Activated T-cell treated with anti-CD3 and anti-CD28 coated beads for 1 hour (primary cell): Measurements from ENCODE around the gene SLAMF9.
"Not testable (repeated sequence)": the region's sequence is repeated elsewhere in the genome, so short reads cannot be mapped to it uniquely, and the experiment has no call there.

Experiments used
- DNase-seq: peaks from one replicate; pipeline ENCODE4 v3.0.0-alpha.2; 2020; ENCODE audit warnings: low read depth

SLAMF9 gene

GRCh38 chr1:159920202-159920601 is 33.8 kb downstream of the SLAMF9 start:
- no peak for DNase-seq

GRCh38 chr1:159919236-159919865 is 34.7 kb downstream of the SLAMF9 start:
- DNase-seq: no peak

- DNase-seq: no peak
Measured at GRCh38 chr1:159918352-159919200, 35.5 kb downstream of the SLAMF9 start.

DNA sequence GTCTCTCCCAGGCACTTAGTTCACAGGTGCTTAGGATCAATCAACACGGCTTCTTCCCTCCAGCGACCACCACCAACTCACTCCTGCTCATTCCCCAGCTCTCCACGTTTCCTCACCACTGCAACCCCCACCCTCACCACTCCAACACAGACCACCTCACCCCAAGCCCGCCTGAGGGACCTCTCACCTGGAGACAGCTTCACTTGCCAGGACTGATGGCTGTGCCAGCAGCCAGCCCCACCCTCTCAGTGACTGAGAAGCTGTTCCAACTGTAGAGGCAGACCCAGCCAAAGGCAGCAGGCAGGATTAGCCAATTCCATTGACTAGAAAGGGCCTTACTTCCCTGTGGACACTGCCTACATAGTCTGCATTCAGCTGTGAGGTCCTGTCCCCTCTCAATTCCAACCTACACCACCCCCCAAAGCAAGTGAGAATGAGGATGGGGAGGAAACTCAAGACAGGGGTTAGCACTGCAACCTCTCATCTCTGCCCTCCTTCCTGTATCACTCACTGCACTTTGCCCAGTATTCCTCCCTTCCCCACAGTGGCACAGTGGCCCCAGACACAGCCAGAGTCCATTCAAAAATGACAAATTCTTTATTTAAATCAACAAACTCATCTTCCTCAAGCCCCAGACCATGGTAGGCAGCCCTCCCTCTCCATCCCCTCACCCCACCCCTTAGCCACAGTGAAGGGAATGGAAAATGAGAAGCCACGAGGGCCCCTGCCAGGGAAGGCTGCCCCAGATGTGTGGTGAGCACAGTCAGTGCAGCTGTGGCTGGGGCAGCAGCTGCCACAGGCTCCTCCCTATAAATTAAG is 36.3 kb downstream of the SLAMF9 start:
- DNase-seq: no peak

- no peak for DNase-seq
Measured at GRCh38 chr1:159916242-159917051, 37.6 kb downstream of the SLAMF9 start.

DNA sequence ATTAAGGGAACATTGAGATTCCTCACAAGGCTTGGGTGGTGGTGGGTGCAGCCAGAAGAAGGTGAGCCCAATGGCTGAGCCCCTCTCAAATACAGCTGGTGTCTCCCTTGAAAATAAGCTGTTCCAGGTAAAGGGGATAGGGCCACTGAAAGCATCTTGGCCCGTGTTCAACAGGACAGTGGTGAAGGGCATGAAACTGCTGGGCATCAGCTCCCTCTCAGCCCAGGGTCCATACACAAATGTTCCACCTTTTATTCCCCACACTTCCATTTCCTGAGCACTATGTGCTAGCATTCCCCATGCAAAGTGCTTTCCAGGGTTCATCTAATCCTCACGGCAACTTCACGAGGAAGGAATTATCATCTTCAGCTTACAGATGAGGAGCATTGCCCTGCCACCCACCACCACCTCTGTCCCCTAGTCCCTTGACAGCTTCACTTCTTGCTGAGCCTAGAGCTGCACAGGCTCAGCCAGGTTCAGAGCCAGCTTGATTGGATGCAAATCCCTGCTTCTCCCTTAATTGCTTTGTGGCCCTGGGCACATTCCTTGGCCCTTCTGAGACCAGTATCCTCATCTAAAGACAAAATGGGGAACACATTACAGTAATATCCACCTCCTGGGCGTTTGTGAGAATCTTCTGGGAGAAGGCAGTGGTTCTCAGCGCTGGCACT is 38.3 kb downstream of the SLAMF9 start:
- DNase-seq: no peak

GRCh38 chr1:159914252-159915018 is 39.6 kb downstream of the SLAMF9 start:
- no peak for DNase-seq

DNA sequence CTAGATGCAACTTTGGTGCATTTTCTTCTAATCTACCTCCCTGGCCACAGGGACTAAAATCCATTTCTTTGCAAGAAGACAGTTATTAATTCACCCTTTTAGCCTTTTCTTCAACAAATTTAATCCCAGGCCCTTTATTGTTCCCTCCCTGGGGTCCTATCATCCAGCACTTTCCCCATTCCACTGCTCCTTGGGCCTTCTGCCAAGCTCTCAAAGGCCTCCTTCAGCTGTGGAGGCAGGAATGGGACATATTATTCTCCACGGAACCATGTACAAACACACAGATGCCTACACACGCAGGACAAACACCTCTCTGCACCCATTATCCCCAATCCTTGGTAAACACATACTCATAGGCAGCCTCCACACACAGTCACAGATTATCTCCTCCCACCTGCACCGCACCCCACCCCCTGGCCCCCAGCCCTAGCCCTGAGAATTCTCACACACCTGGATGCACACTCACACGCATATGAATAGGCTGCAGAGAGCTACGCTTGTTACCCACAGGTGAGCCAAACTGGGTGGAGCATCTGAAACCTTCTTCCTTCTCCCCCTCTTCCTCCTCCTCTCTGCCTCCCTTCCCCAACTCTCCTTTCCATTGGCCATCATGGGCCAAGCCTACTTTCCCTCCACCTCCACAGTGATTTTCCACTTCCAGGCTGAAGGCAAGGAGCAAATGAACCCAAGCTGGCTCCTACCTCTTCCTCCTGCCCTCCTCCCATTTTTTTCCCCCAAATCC is 40.4 kb downstream of the SLAMF9 start:
- no peak for DNase-seq

GRCh38 chr1:159911326-159912070 is 42.5 kb downstream of the SLAMF9 start:
- DNase-seq: no peak

- no peak for DNase-seq
Measured at GRCh38 chr1:159908031-159908940, 45.8 kb downstream of the SLAMF9 start.

DNA sequence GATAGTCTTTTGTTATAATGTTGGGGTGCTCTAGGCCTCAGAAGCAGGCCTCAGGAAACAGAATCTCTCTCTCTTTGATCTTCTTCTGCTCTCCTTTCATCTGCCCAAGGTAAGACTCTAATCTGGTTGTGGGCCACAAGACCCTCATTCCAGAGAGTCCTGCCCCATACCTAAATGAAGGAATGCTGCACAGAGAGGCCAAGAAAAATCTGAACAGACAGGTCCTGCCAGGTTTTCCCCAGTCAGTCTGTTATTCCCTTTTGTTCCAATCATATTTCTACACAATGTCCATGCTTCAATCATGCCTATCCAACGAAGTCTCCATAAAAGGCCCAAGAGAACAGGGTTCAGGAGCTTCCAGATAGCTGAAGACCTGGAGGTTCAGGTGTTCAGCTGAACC is 47.1 kb downstream of the SLAMF9 start:
- DNase-seq: no peak

GRCh38 chr1:159904036-159904435 is 50.0 kb downstream of the SLAMF9 start:
- not testable (repeated sequence) for DNase-seq

DNA sequence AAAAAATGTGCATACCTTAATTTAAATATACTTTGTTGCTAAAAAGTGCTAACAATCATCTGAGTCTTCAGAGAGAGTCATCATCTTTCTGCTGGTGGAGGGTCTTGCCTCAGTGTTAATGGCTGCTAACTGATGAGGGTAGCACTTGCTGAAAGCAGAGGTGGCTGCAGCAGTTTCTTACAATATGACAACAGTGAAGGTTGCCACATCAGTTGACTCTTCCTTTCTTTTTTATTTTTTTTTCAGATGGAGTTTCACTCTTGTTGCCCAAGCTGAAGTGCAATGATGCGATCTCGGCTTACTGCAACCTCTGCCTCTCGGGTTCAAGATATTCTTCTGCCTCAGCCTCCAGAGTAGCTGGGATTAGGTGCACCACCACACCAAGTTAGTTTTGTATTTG is 51.5 kb downstream of the SLAMF9 start:
- no peak for DNase-seq
